HG03575 (cell line): Measurements from ENCODE around the gene SDK1.

Source experiments
- ATAC-seq: cut with Tn5 transposase; IDR thresholded peaks from one replicate; pipeline ENCODE4 v1.9.1; 2021; ENCODE audit not compliant: unreplicated experiment, insufficient number of reproducible peaks, low FRiP score; ENCODE audit errors: extremely low read depth

SDK1 gene

GRCh38 chr7:3861386-3861785, 560.3 kb downstream of the SDK1 start:
- ATAC-seq, result no peak

- ATAC-seq, result no peak
These were observed 560.9 kb downstream of the SDK1 start for GRCh38 chr7:3861941-3862340.

GRCh38 chr7:3862774-3863173, 561.7 kb downstream of the SDK1 start:
- ATAC-seq, result no peak

GRCh38 chr7:3866277-3866676, 565.2 kb downstream of the SDK1 start:
- no peak for ATAC-seq

- no peak for ATAC-seq
These were observed 566.8 kb downstream of the SDK1 start for GRCh38 chr7:3867863-3868262.

- no peak for ATAC-seq
These were observed 578.5 kb downstream of the SDK1 start for GRCh38 chr7:3879355-3880075.

GRCh38 chr7:3880228-3880987, 579.4 kb downstream of the SDK1 start:
- ATAC-seq, result no peak

GRCh38 chr7:3882782-3883181, 581.7 kb downstream of the SDK1 start:
- no peak for ATAC-seq

- no peak for ATAC-seq
These were observed 583.5 kb downstream of the SDK1 start for GRCh38 chr7:3884543-3884942.

- no peak for ATAC-seq
These were observed 586.1 kb downstream of the SDK1 start for GRCh38 chr7:3887096-3887690.

- ATAC-seq, result no peak
These were observed 587.0 kb downstream of the SDK1 start for GRCh38 chr7:3888096-3888495.

- no peak for ATAC-seq
These were observed 591.1 kb downstream of the SDK1 start for GRCh38 chr7:3892157-3892556.

GRCh38 chr7:3892686-3893085, 591.6 kb downstream of the SDK1 start:
- ATAC-seq, result no peak

GRCh38 chr7:3893151-3893788, 592.2 kb downstream of the SDK1 start:
- no peak for ATAC-seq

- no peak for ATAC-seq
These were observed 592.7 kb downstream of the SDK1 start for GRCh38 chr7:3893789-3894153.

- ATAC-seq, result no peak
These were observed 594.5 kb downstream of the SDK1 start for GRCh38 chr7:3895341-3896116.

- no peak for ATAC-seq
These were observed 595.2 kb downstream of the SDK1 start for GRCh38 chr7:3896169-3896765.

- no peak for ATAC-seq
These were observed 596.6 kb downstream of the SDK1 start for GRCh38 chr7:3897430-3898372.
